Suprapubic skin (tissue), 3 donors: ENCODE measurements around the gene FCAMR.

Source experiments
- POLR2A ChIP-seq, 2 donors: fragments of 450-650 bp; IDR thresholded peaks; one replicate each; pipeline ENCODE4 v1.6.1; 2017; ENCODE audit warnings: antibody characterized with exemption in 2 of 2, mild to moderate bottlenecking in 2 of 2, moderate library complexity in 2 of 2
- TF ChIP-seq, protein P1 (sequence below), 2 donors: fragments of 200-600 bp in 1 of 2; fragments of 450-650 bp in 1 of 2; sonication (generic) in 1 of 2; IDR thresholded peaks; one replicate each; pipeline ENCODE4 v1.5.1; 2016 to 2019; ENCODE audit warnings: antibody characterized with exemption in 2 of 2, mild to moderate bottlenecking in 1 of 2, moderate library complexity in 1 of 2

DNA sequence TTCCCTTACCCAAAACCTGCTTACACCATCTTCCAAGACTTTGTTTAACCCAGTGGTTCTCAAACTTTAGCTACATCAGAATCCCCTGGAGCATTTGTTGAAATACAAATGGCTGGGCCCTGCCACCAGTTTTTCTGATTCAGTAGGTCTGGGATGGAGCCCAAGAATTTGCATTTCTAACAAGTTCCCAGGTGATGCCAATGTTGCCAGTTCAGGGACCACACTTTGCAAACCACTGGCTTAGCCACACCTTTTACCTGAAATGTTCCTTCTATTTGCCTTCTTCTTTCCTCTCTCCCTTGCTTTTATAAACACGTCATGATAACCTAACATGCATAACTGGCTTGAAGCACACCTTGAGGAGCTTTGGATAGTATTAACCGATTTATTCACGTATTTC, 16.1 kb upstream of the FCAMR start:
- no peak for TF ChIP-seq POLR2A (IDR thresholded peaks at IDR 0.05)
- TF ChIP-seq, protein P1, sequence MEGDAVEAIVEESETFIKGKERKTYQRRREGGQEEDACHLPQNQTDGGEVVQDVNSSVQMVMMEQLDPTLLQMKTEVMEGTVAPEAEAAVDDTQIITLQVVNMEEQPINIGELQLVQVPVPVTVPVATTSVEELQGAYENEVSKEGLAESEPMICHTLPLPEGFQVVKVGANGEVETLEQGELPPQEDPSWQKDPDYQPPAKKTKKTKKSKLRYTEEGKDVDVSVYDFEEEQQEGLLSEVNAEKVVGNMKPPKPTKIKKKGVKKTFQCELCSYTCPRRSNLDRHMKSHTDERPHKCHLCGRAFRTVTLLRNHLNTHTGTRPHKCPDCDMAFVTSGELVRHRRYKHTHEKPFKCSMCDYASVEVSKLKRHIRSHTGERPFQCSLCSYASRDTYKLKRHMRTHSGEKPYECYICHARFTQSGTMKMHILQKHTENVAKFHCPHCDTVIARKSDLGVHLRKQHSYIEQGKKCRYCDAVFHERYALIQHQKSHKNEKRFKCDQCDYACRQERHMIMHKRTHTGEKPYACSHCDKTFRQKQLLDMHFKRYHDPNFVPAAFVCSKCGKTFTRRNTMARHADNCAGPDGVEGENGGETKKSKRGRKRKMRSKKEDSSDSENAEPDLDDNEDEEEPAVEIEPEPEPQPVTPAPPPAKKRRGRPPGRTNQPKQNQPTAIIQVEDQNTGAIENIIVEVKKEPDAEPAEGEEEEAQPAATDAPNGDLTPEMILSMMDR (IDR thresholded peaks at IDR 0.05): no peak
